ENCODE data around the gene USP10. TPM values are rescaled to one million over a fixed set of nuclear protein-coding genes. Genes with fewer than 3 reads are reported as not detected.

The USP10 gene
- total RNA-seq (31.7 TPM), polyA plus RNA-seq (44.7 TPM)
- long read RNA-seq, donor 1, result 0 reads
- long read RNA-seq, donor 2, result 0 reads
- long read RNA-seq, donor 3, transcript USP10-201 (14 exons, 3,009 nt), result major isoform, 5 of 23 reads
- long read RNA-seq, donor 3, partial matches to known transcripts, result 17 of 23 reads
- long read RNA-seq, donor 3, other reads (novel, unspliced or antisense), result 0 of 23 reads
- long read RNA-seq, donor 4, partial matches to known transcripts, result 10 of 12 reads
- long read RNA-seq, donor 4, other reads (novel, unspliced or antisense), result 0 of 12 reads
- long read RNA-seq, donor 5, transcript USP10-201 (14 exons, 3,009 nt), result major isoform, 11 of 34 reads
- long read RNA-seq, donor 5, partial matches to known transcripts, result 22 of 34 reads
- long read RNA-seq, donor 5, other reads (novel, unspliced or antisense), result 0 of 34 reads
- long read RNA-seq, donor 6, transcript USP10-201 (14 exons, 3,009 nt), result major isoform, 7 of 18 reads
- long read RNA-seq, donor 6, partial matches to known transcripts, result 9 of 18 reads
- long read RNA-seq, donor 6, other reads (novel, unspliced or antisense), result 0 of 18 reads
- long read RNA-seq, donor 7, transcript USP10-201 (14 exons, 3,009 nt), result major isoform, 7 of 28 reads
- long read RNA-seq, donor 7, partial matches to known transcripts, result 21 of 28 reads
- long read RNA-seq, donor 7, other reads (novel, unspliced or antisense), result 0 of 28 reads
- long read RNA-seq, donor 8, partial matches to known transcripts, result 0 of 2 reads
- long read RNA-seq, donor 8, other reads (novel, unspliced or antisense), result 0 of 2 reads
- long read RNA-seq, donor 9, partial matches to known transcripts, result 0 of 5 reads
- long read RNA-seq, donor 9, other reads (novel, unspliced or antisense), result 0 of 5 reads
- long read RNA-seq, donor 10, transcript USP10-201 (14 exons, 3,009 nt), result major isoform, 5 of 24 reads
- long read RNA-seq, donor 10, partial matches to known transcripts, result 18 of 24 reads
- long read RNA-seq, donor 10, other reads (novel, unspliced or antisense), result 0 of 24 reads

- peaks cover 5% of the 10 kb centered on the region in 2 donors for H3K4me1 ChIP-seq (ENCODE audit: control insufficient read depth in 2 of 2, insufficient read depth in 2 of 2, low read length in 2 of 2)
- WGBS, result under 1% methylated on average over 97 of the region's 97 CpGs
- DNase-seq (ENCODE audit: low read depth in 6 of 9, low spot score in 9 of 9), result peak; percentile 55 to 88 (median 72)
- peaks cover 0 to 2% of the 10 kb centered on the region in 2 donors for H3K36me3 ChIP-seq (ENCODE audit: control insufficient read depth in 2 of 2, insufficient read depth in 2 of 2, low read length in 1 of 2)
- no peaks in the 10 kb centered on the region for H3K27me3 ChIP-seq (ENCODE audit: control insufficient read depth in 2 of 2, insufficient read depth in 1 of 2, low read length in 1 of 2)
- H3K4me3 ChIP-seq (ENCODE audit: low read length in 2 of 2), result peak within 1 kb of the TSS; percentile 78 to 98
- peak within 1 kb of the TSS; percentile 78 to 88 for H3K27ac ChIP-seq (ENCODE audit: low read depth in 1 of 2, low read length in 1 of 2)
- H3K9me3 ChIP-seq (ENCODE audit: control insufficient read depth in 2 of 2, insufficient read depth in 1 of 2, low read length in 1 of 2), result no peaks in the 10 kb centered on the region
Observed at GRCh38 chr16:84699712-84700445, at the start of gene USP10. Gene USP10, plus strand, starts transcription at chr16:84700000. Its CDS starts 91 bp downstream, at chr16:84700091.

- H3K4me3 ChIP-seq (ENCODE audit: low read length in 2 of 2), result no peak overlapping the region
- DNase-seq (ENCODE audit: low read depth in 6 of 9, low spot score in 9 of 9), result no peak
- no peak overlapping the region for H3K27ac ChIP-seq (ENCODE audit: low read depth in 1 of 2, low read length in 1 of 2)
- WGBS, result 97% methylated on average over 20 of the region's 20 CpGs
- peaks cover 20 to 34% of the 10 kb centered on the region in 2 donors for H3K4me1 ChIP-seq (ENCODE audit: control insufficient read depth in 2 of 2, insufficient read depth in 2 of 2, low read length in 2 of 2)
- H3K27me3 ChIP-seq (ENCODE audit: control insufficient read depth in 2 of 2, insufficient read depth in 1 of 2, low read length in 1 of 2), result peaks cover 3 to 15% of the 10 kb centered on the region in 2 donors
- H3K36me3 ChIP-seq (ENCODE audit: control insufficient read depth in 2 of 2, insufficient read depth in 2 of 2, low read length in 1 of 2), result peaks cover 6 to 20% of the 10 kb centered on the region in 2 donors
- H3K9me3 ChIP-seq (ENCODE audit: control insufficient read depth in 2 of 2, insufficient read depth in 1 of 2, low read length in 1 of 2), result peaks cover 0 to 2% of the 10 kb centered on the region in 2 donors
Observed at GRCh38 chr16:84650062-84650991, 49.5 kb upstream of the USP10 start.

- peaks cover 20 to 39% of the 10 kb centered on the region in 2 donors for H3K4me1 ChIP-seq (ENCODE audit: control insufficient read depth in 2 of 2, insufficient read depth in 2 of 2, low read length in 2 of 2)
- H3K27me3 ChIP-seq (ENCODE audit: control insufficient read depth in 2 of 2, insufficient read depth in 1 of 2, low read length in 1 of 2), result peaks cover 0 to 11% of the 10 kb centered on the region in 2 donors
- peaks cover 0 to 2% of the 10 kb centered on the region in 2 donors for H3K9me3 ChIP-seq (ENCODE audit: control insufficient read depth in 2 of 2, insufficient read depth in 1 of 2, low read length in 1 of 2)
- H3K27ac ChIP-seq (ENCODE audit: low read depth in 1 of 2, low read length in 1 of 2), result peak overlapping the region in 1 of 2 donors; percentile 31
- 15% methylated on average over 7 of the region's 7 CpGs for WGBS
- H3K4me3 ChIP-seq (ENCODE audit: low read length in 2 of 2), result no peak overlapping the region
- peak in 8 of 9 donors; percentile 30 to 90 (median 70) for DNase-seq (ENCODE audit: low read depth in 6 of 9, low spot score in 9 of 9)
- peaks cover 17 to 30% of the 10 kb centered on the region in 2 donors for H3K36me3 ChIP-seq (ENCODE audit: control insufficient read depth in 2 of 2, insufficient read depth in 2 of 2, low read length in 1 of 2)
Observed at GRCh38 chr16:84652566-84652965, 47.2 kb upstream of the USP10 start.

- no peak overlapping the region for H3K4me3 ChIP-seq (ENCODE audit: low read length in 2 of 2)
- peaks cover 0 to 3% of the 10 kb centered on the region in 2 donors for H3K27me3 ChIP-seq (ENCODE audit: control insufficient read depth in 2 of 2, insufficient read depth in 1 of 2, low read length in 1 of 2)
- peaks cover 0 to 2% of the 10 kb centered on the region in 2 donors for H3K9me3 ChIP-seq (ENCODE audit: control insufficient read depth in 2 of 2, insufficient read depth in 1 of 2, low read length in 1 of 2)
- H3K4me1 ChIP-seq (ENCODE audit: control insufficient read depth in 2 of 2, insufficient read depth in 2 of 2, low read length in 2 of 2), result peaks cover 13 to 30% of the 10 kb centered on the region in 2 donors
- H3K36me3 ChIP-seq (ENCODE audit: control insufficient read depth in 2 of 2, insufficient read depth in 2 of 2, low read length in 1 of 2), result peaks cover 30 to 47% of the 10 kb centered on the region in 2 donors
- 97% methylated on average over 3 of the region's 3 CpGs for WGBS
- no peak for DNase-seq (ENCODE audit: low read depth in 6 of 9, low spot score in 9 of 9)
- H3K27ac ChIP-seq (ENCODE audit: low read depth in 1 of 2, low read length in 1 of 2), result no peak overlapping the region
Observed at GRCh38 chr16:84654238-84654637, 45.6 kb upstream of the USP10 start.

GRCh38 chr16:84654998-84655397 is 44.8 kb upstream of the USP10 start:
- 81% methylated on average over 6 of the region's 6 CpGs for WGBS
- peaks cover 0 to 2% of the 10 kb centered on the region in 2 donors for H3K9me3 ChIP-seq (ENCODE audit: control insufficient read depth in 2 of 2, insufficient read depth in 1 of 2, low read length in 1 of 2)
- H3K4me1 ChIP-seq (ENCODE audit: control insufficient read depth in 2 of 2, insufficient read depth in 2 of 2, low read length in 2 of 2), result peaks cover 11 to 25% of the 10 kb centered on the region in 2 donors
- H3K27ac ChIP-seq (ENCODE audit: low read depth in 1 of 2, low read length in 1 of 2), result no peak overlapping the region
- DNase-seq (ENCODE audit: low read depth in 6 of 9, low spot score in 9 of 9), result no peak
- no peaks in the 10 kb centered on the region for H3K27me3 ChIP-seq (ENCODE audit: control insufficient read depth in 2 of 2, insufficient read depth in 1 of 2, low read length in 1 of 2)
- peaks cover 37 to 54% of the 10 kb centered on the region in 2 donors for H3K36me3 ChIP-seq (ENCODE audit: control insufficient read depth in 2 of 2, insufficient read depth in 2 of 2, low read length in 1 of 2)
- H3K4me3 ChIP-seq (ENCODE audit: low read length in 2 of 2), result no peak overlapping the region

GRCh38 chr16:84656649-84657048 is 43.2 kb upstream of the USP10 start:
- Histone ChIP-seq H3K4me1 (ENCODE audit: control insufficient read depth in 2 of 2, insufficient read depth in 2 of 2, low read length in 2 of 2) (peaks cover 11 to 24% of the 10 kb centered on the region in 2 donors), H3K27ac (ENCODE audit: low read depth in 1 of 2, low read length in 1 of 2) (no peak overlapping the region), H3K36me3 (ENCODE audit: control insufficient read depth in 2 of 2, insufficient read depth in 2 of 2, low read length in 1 of 2) (peaks cover 48 to 63% of the 10 kb centered on the region in 2 donors), H3K4me3 (ENCODE audit: low read length in 2 of 2) (no peak overlapping the region), H3K9me3 (ENCODE audit: control insufficient read depth in 2 of 2, insufficient read depth in 1 of 2, low read length in 1 of 2) (no peaks in the 10 kb centered on the region), H3K27me3 (ENCODE audit: control insufficient read depth in 2 of 2, insufficient read depth in 1 of 2, low read length in 1 of 2) (no peaks in the 10 kb centered on the region)
- WGBS, result 92% methylated on average over 22 of the region's 22 CpGs
- DNase-seq (ENCODE audit: low read depth in 6 of 9, low spot score in 9 of 9), result no peak

GRCh38 chr16:84657229-84657837 is 42.5 kb upstream of the USP10 start:
- H3K9me3 ChIP-seq (ENCODE audit: control insufficient read depth in 2 of 2, insufficient read depth in 1 of 2, low read length in 1 of 2), result no peaks in the 10 kb centered on the region
- WGBS, result 98% methylated on average over 50 of the region's 50 CpGs
- peaks cover 54 to 68% of the 10 kb centered on the region in 2 donors for H3K36me3 ChIP-seq (ENCODE audit: control insufficient read depth in 2 of 2, insufficient read depth in 2 of 2, low read length in 1 of 2)
- no peak overlapping the region for H3K27ac ChIP-seq (ENCODE audit: low read depth in 1 of 2, low read length in 1 of 2)
- no peak overlapping the region for H3K4me3 ChIP-seq (ENCODE audit: low read length in 2 of 2)
- DNase-seq (ENCODE audit: low read depth in 6 of 9, low spot score in 9 of 9), result no peak
- H3K27me3 ChIP-seq (ENCODE audit: control insufficient read depth in 2 of 2, insufficient read depth in 1 of 2, low read length in 1 of 2), result no peaks in the 10 kb centered on the region
- peaks cover 8 to 19% of the 10 kb centered on the region in 2 donors for H3K4me1 ChIP-seq (ENCODE audit: control insufficient read depth in 2 of 2, insufficient read depth in 2 of 2, low read length in 2 of 2)
